NCI-H510A treated with DMSO at 0.1 percent for 48 hours (cell line): ENCODE results near the gene KIAA1755.

ENCODE experiments used
- DNase-seq: peaks from one replicate; lab custom pipeline; 2025; lab: John Stamatoyannopoulos, UW

KIAA1755 gene, protein sequence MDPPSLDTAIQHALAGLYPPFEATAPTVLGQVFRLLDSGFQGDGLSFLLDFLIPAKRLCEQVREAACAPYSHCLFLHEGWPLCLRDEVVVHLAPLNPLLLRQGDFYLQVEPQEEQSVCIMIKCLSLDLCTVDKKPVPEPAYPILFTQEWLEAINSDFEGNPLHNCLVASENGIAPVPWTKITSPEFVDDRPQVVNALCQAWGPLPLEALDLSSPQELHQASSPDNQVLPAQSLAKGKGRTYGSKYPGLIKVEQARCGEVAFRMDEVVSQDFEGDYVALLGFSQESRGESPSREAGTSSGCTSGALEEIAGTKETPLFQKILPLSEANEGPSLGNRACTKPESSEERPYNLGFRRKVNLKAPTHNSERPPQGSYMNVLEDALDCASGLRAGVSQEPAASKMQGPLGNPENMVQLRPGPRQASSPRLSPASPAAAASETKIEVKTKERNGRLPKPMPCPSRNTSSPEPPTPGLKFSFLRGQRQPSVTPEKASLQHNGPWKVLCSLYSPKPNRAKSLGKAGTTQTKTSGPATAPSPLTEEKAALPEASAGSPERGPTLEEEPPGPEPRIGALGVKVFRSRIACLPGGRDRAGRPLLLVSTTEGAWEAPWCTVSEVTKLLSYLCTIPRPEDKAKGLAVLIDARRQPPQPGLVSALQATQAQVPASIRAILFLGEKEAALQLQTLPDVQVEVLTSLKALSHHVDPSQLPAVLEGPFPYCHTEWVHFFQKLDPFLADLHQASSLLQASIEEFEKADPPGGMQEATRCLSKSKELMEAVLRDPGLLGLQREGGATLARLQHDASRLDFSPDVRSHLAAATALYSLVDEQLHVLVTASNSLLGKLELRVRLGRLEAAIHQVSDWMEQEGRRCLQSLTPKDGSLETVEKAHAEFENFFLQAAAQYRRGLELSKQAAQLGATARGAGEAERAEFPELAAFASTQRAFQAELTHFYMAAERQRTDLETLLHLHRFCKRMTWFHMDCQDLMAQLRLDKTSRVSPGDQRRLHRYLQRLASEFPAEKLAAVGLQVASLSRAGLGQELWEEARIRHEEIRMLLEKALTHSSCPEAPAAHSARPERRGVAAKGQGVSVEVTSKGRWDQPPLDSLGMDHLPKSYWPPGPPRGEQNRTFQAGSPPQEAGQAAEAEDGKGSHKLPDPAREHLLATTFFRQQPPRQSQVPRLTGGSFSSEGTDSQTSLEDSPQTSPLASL

DNA sequence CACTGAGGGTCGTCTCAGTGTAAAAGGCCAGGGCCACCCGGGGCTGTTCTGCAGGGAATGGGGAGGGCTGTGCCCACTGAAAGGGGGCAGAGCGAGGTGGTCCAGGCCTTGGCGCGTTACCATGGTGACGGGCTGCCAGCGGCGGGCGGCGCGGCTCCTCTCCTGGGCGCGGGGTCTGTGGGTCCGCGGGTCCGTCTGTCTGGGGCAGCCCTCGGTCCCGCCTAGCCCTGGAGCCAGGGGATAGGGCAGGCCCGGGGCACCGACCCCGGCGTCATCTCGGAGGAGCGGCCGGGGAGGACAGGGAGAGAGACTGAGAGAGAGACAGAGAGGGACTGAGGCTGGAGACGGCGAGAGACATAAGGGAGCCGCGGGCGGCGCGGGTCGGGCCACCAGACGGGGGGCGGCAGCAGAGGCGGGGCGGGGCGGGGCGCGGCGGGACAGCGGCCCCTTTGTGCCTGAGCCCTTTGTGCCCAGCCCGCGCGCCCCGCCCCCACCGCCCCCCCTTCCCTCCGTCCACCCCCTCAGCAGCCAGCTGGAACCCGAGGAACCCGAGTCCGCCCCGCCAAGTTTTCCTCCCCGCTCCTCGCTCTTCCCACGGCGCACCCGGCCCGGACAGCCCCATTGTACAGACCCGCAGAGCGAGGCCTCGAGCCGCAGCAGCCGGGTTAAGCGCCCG, at the start of gene KIAA1755:
TSS of gene KIAA1755 (minus strand) at position 358 of the 676 bp plus-strand sequence. CDS start at position 123, 235 bp downstream.
- DNase-seq, result no peak

DNA sequence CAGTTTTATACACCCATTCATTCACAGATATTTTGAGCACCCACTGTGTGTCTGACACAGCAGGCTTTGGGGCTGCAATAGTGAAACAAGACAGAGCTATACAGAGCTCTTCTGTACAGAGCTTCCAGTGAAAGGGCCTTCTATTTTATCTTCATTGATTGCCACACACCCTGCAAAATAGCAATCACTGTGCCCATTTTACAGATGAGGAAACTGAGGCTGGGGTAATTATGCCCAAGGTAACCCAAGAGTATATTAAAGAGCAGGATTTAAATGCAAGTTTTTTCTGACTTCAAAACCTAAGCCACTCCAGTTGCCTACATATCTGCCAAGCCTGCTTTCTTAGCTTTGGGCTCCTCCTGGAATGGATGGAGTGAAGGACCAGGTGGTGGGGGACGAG, 47.9 kb upstream of the KIAA1755 start:
- DNase-seq, result no peak

DNA sequence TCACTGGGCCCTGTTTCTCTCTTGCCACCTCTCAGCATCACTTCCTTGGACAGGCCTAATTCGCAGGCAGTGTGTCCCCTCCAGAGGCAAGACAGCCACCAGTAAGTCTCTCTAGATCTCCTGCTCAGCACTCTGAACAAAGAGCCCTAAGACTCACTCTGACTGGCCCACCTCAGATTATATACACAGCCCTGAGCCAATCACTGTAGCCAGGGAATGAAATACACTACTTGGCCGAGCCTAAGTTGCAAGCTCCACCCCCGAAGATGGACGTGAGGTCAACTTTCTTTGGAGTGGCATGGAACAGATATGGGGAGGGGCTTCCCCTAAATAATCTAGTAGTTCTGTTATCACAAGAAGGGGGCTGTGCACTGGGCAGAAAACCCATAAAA, 47.5 kb upstream of the KIAA1755 start:
- DNase-seq, result no peak

DNA sequence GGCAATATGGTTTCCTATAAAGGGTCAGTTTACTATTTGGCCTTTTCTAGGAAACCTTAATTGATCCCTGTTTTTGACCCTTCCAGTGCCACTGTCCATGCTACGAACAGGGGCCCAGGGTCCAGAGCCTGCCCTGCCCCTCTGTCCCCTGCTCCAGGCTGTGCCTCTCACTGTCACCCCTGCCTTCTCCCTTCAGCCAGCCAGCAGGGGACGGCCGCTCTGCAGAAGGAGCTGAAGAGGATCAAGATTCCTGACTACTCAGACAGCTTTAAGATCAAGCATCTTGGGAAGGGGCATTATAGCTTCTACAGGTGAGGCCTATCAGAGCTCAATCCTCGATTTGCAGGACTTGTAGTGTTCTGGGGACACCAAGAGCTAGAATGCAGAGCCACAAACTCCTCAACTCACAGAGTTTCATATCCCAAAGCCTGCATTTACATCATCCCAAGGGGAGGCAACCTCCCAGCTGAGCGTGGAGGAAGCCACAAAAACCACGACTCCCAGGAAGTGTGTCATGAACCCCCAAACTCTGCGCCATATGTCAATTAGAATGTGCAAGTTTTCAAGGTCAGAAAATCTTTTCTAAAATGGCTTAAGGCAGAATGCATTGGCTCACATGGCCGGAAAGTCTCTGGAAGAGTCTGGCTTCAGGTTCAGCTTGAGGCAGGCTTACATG, 47.0 kb upstream of the KIAA1755 start:
- DNase-seq, result no peak

DNA sequence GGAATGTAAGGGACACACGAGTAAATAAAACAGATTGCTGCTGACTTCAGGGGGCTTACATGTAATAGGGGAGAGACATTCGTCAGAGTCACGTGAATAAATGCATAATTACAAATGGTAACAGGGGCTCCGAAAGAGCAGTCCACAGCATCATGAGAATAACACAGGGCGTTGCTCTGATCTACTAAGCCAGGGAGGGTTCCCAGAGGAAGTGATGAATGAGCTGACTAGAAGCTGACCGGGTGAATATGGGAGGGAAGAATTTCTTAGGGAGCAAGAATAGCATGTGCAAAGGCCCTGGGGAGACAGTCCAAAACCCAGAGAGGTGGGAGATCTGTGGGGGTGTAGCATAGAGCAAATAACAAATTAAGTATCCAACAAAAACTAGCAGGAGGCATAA, 45.8 kb upstream of the KIAA1755 start:
- DNase-seq, result no peak

DNA sequence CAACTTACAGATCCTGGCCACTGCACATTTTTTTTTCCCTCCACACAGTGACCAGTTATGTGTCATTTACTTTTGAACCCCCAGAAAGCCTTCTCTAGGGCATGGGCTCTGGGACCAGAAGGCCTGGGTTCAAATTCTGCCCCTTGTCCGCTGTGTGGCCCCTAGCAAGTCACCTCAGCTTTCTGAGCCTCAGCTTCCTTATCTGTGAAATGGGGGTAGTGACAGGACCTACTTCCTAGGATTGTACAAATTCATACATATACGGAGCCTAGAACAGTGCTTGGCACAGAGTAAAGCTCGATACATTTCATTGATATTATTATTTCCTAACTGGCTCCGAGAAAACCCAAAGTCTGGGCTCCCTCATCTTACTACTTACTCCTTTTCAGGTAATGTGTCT, 45.0 kb upstream of the KIAA1755 start:
- no peak for DNase-seq

DNA sequence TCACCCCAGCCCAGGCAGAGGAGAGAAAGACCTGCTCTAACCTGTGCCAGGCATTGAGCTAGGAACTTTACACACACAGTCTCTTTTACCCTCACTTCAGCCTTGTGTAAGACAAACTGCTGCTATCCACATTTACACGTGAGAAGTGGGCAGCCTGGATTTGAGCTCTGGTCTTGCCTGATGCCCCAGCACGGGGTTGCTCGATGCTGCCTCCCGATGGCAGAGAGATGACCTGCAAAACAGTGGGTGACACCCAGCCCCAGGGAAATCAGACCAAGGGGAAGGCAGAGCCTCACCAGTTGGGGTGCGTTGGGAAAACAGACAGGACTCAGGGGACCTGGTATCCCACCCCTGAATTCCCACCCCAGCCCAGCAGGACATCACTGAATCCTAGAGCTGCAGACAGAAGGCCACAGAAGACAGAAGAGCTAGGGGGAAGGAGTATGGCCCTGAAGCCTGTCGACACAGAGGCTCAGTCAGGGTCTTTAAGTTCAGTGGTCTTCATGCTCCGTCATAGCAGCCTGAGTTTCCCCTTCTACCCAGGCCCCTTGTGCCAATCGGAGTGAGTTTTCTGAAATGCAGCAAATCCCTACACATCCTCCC, 44.4 kb upstream of the KIAA1755 start:
- DNase-seq, result no peak

DNA sequence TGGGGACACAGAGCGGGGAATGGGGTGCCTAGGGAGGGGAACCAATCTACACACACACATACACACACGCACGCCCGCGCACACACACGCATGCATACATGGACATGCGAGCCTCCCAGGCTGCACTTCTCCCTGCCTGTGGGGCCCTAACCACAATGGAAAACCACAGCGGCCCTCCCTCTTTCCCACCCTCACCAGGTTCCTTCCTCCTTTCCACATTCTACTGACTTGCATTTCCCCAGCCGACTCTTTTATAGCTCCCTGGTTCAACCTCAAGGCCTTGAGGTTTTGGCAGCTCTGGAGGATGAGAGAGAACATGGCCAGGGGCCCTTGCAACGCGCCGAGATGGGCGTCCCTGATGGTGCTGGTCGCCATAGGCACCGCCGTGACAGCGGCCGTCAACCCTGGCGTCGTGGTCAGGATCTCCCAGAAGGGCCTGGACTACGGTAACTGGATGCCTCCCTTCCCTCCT, 43.4 kb upstream of the KIAA1755 start, which contains the start of gene BPI:
TSS of gene BPI (plus strand) at position 249 of the 472 bp plus-strand sequence. CDS start at position 317, 68 bp downstream.
- DNase-seq, result no peak

DNA sequence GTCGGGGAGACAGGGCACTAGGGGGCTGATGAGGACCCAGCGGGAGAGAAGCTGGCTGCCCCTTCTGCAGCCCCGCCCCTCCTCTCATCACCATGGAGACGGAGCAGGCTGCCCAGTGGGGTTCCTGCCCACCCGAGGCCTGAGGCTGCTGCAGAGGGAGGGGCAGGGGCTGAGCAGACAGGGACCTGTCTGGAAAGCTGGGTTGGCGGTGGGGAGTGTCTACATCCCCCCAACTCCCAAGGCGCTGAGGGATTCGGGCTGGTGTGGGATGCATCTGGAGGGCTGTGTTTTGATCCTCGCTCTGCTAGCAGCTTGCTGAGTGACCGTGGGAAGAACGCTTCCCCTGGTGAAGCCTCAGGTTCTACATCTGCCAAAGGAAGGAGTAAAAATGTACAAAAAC, 42.3 kb upstream of the KIAA1755 start:
- no peak for DNase-seq

DNA sequence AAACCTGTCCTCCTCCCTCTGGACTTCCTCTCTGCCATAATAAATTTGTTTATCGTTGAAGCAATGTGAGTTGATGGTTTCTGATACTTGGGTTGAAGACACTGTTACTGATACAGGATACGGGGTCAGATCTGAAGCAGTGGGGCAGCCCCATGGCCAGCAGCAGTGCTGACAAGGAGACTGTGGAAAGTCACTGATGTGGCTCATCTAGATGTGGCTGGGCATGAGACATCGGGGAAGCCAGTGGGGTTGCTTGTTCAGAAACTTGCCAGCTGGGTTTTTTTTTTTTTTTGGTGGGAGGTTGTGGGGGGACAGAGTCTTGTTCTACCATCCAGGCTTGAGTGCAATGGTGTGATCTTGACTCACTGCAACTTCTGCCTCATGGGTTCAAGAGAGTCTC, 40.8 kb upstream of the KIAA1755 start:
- no peak for DNase-seq

DNA sequence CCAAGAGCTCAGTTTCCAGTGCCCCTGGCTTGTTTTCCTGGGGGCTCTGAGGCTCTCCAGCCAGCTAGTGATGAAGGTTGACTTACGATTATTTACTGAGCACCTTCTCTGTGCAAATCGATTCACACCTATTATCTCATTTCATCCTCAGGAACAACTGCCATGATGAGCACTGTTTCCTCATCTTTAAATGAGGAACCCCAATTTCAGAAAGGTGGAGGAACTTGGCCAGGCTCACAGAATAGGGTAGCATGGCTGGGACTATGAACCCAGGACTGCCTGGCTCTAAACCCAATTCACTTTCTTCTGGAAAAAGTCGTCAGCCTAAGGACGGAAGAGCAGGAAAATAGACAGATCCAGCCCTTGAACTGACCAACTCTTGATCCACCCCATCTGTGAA, 39.9 kb upstream of the KIAA1755 start:
- DNase-seq, result no peak

DNA sequence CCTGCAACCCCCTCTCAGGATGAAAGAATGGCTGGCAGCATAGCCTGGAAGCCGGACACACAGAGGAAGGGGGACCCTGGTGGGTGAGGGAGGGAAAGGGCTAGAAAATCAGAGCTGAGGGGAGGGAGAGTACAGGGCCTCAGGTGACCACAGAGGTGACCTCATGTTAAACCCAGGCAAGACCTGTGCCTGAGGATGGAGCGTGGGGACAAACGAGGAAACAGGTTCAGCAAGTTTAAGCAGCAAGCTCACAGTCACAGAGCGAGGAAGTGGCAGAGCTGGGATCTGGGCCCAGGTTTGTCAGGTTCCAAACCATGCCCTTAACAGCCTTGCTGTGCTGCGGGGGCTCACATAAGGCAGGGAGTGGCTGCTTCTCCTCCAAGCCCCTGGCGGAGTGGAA, 39.4 kb upstream of the KIAA1755 start:
- DNase-seq, result peak; percentile 64

DNA sequence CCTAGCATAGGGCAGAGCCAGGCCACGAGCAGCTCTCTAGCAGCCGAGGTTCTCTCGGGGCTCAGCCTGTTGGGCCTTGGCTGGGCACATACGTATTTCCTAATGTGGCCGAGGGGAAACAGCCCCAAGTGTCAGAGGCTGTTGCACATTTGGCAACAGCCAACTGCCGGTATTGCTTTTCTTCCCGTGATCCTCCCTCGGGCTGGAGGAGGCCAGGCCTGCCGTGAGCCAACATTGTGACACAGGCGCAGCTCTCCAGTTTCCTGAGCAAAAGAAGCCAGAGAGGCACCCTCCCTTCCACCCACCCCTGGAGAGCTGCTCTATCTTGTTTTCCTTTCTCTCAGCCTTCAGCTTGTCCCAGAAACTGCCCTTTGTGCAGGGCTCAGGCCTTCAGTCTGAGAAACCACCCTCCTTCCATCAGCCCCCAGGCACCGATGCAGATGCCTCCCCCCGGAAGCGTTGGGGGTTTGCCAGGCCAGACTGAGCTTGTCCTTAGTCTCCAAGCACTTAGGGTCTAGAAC, 38.3 kb upstream of the KIAA1755 start:
- DNase-seq, result no peak

DNA sequence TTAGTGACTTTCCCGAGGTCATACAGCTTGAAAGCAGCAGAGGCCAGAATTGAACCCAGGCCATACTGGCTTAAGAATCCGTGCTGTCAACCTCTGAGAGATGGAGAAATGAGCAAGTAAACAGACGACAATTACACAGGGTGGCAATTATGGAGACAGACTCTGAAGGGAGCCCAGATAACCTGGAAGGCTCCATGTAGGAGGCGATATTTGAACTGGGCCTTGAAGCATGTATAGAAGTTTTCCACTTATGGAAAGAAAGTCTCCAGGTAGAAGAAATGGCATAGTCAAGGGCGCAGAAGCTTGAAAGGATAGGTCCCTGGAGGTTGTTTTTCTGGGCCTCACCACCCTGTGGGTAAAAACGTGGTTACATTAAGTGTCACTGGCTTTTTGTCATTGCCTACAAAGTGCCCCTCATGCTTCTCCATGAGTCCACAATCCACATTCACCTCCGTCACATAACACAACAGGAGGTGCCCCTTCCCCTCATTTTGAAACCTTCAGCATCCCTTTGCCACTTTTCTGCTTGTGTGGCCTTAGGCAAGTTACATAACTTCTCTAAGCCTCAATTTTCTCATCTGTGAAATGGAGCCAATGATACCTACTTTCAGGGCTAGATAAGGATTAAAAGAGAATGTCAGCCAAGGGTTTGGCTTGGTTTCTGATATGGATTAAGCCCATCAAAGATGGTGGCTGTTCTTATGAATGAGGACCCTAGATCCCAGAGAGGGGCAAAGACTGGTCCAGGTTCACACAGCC, 37.6 kb upstream of the KIAA1755 start:
- DNase-seq, result no peak

DNA sequence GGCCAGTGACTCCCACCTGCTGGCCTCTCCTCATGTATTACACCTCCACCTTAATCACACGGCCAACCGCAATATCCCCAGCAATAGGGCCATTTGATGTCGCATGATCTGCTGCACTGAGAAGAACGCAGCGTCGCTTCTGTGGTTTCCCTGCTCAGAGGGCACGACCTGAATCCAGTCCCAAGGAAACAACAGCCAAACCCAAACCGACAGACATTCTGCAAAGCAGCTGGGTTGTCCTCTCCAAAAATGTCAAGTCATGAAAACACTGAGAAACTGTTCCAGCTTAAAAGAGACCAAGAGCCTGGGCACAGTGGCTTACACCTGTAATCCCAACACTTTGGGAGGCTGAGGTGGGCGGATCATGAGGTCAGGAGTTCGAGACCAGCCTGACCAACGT, 35.9 kb upstream of the KIAA1755 start:
- DNase-seq, result no peak

DNA sequence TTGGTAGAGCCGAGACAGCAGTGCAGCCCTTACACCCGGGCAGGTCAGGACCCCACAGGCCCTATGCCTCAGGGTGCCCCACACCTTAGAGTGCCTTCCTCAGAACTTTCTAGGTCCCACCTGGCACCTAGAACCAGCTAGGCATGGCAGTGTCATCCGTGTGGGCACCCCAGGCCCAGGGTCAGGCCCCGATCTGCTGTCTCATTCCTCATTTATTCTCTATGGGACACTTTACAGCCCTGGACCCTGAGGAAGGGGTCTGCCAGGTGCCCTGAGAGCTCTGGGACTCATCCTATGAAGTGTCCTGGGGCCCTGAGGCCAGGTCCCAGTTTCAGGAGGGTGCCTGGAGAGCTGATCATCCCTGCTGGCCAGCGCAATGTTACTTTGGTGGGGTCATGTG, 35.3 kb upstream of the KIAA1755 start:
- DNase-seq, result no peak

DNA sequence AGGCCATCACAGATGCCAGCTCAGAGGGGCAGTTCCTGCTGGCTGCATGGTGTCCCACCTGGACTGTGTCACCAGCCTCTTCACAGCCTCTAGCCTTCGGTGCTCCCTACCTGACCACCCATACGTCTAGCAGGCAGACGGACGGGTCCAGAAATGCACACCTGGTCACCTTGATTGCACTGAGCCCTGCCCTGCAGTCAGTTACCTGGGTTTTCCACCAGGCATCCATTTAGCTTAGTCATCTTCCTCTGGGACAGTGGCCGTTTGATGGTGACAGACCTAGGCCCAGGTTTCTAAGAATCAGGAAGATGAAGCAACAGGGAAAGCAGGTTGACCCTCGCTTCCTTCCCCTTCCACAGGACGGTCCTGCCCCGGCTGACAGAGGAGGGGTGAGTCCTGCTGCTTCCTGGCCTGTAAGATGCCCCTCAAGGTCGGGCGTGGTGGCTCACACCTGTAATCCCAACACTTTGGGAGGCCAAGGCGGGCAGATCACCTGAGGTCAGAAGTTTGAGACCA, 33.6 kb upstream of the KIAA1755 start:
- DNase-seq, result no peak

DNA sequence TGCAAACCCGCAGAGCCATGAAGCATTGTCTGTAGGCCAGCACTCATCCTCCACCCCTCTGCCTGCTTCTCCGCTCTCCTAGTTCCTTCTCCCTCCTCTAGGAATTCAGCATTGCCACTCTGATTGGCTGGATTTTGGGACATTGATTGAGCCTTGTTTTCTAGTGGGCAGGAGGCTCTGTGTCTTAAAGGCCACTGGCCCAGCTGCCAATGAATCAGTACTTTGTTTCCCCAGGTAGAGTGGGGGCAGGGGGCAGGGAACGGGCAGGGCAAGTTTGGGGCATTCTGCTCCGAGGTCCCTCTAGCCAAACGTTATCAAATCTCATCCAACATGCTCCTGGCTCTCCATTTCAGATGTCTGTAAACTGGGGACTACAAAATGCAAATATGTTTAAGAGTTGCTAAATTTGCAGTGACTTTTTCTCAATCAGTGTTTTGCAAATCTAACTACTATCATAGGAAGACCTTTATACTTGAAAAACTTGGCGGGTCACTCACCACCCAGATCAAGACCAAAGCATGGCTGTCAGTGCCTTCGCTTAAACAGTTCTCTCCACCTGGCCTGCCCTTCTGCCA, 33.0 kb upstream of the KIAA1755 start:
- DNase-seq, result no peak

DNA sequence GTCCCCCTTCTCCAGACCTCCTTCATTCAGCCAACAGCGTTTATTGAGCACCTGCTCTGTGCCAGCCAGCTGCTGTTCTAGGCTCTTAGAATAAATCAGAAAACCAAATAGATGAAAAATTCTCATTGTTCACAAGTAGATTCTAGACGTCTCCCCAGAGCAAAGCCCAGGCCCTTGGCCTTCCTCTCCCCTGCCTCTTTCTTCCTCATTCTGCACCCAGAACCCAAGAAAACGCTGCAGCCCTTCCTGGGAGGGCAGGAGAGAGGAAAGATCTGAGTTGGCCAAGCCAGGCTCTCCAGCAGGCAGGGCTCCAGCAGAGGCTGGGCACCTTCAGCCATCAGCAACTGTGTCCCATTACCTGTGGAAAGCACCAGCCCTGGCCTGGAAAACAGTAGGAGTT, 31.4 kb upstream of the KIAA1755 start:
- DNase-seq, result no peak
